HepG2 (cell line): Measurements from ENCODE around the gene ARL2. TPM values are rescaled to one million over a fixed set of nuclear protein-coding genes. Genes with fewer than 3 reads are reported as not detected.

ENCODE experiments used
- FOXO1 ChIP-seq: sonication (generic); formaldehyde crosslinking; IDR thresholded peaks from 2 replicates; pipeline ENCODE4 v1.4.0; 2020; ENCODE audit warnings: missing genetic modification reagents
- JUN ChIP-seq: sonication (generic); formaldehyde crosslinking; IDR thresholded peaks from 2 replicates; pipeline ENCODE4 v1.4.0; 2020; ENCODE audit warnings: mild to moderate bottlenecking, missing genetic modification reagents
- LCORL ChIP-seq, 2 experiments: fragments of 450-650 bp in 1 of 2; sonication (generic) in 1 of 2; formaldehyde crosslinking in 1 of 2; IDR thresholded peaks; 2 replicates each; pipeline versions ENCODE4 v1.5.0 to v1.6.1; 2017 to 2020; ENCODE audit warnings: antibody characterized with exemption in 1 of 2, missing genetic modification reagents in 1 of 2
- NAIF1 ChIP-seq: sonication (generic); formaldehyde crosslinking; IDR thresholded peaks from 2 replicates; pipeline ENCODE4 v1.5.0; 2020; ENCODE audit warnings: mild to moderate bottlenecking, missing genetic modification reagents, borderline replicate concordance
- NONO ChIP-seq, 2 experiments: fragments of 450-650 bp in 1 of 2; sonication (generic) in 1 of 2; formaldehyde crosslinking in 1 of 2; IDR thresholded peaks in 1 of 2; conservative IDR thresholded peaks in 1 of 2; 2 replicates each; pipeline versions ENCODE4 v1.6.1 to v1.8.0; 2017 to 2022; ENCODE audit warnings: mild to moderate bottlenecking in 1 of 2, missing genetic modification reagents in 1 of 2, moderate library complexity in 1 of 2
- PAWR ChIP-seq: sonication (generic); formaldehyde crosslinking; IDR thresholded peaks from 2 replicates; pipeline ENCODE4 v1.4.0; 2020; ENCODE audit warnings: missing genetic modification reagents, mild to moderate bottlenecking, borderline replicate concordance
- POLR2A ChIP-seq, 2 experiments: IDR thresholded peaks; 2 replicates each; pipeline ENCODE4 v1.6.1; 2011; ENCODE audit warnings: low read depth in 2 of 2, low read length in 2 of 2, mild to moderate bottlenecking in 1 of 2, moderate library complexity in 1 of 2; ENCODE audit not compliant: insufficient read depth in 1 of 2
- PTBP1 ChIP-seq: fragments of 200-400 bp; formaldehyde crosslinking; IDR thresholded peaks from 2 replicates; pipeline ENCODE4 v1.6.1; 2018; ENCODE audit warnings: low read length, low read depth; ENCODE audit not compliant: poor library complexity, severe bottlenecking
- RELA ChIP-seq: sonication (generic); formaldehyde crosslinking; IDR thresholded peaks from 2 replicates; pipeline ENCODE4 v1.4.0; 2020; ENCODE audit warnings: missing genetic modification reagents
- SAFB2 ChIP-seq: sonication (generic); formaldehyde crosslinking; IDR thresholded peaks from 2 replicates; pipeline ENCODE4 v1.5.1; 2020; ENCODE audit warnings: missing genetic modification reagents, low read depth, mild to moderate bottlenecking, borderline replicate concordance
- SPEN ChIP-seq: sonication (generic); formaldehyde crosslinking; IDR thresholded peaks from 2 replicates; pipeline ENCODE4 v1.5.1; 2020; ENCODE audit warnings: low read depth, mild to moderate bottlenecking, missing genetic modification reagents
- SRSF4 ChIP-seq: fragments of 200-400 bp; formaldehyde crosslinking; IDR thresholded peaks from one replicate; pipeline ENCODE4 v1.6.1; 2018; ENCODE audit warnings: mild to moderate bottlenecking, low read depth, low read length, moderate library complexity; ENCODE audit not compliant: poor library complexity, severe bottlenecking
- SRSF9 ChIP-seq: fragments of 200-400 bp; formaldehyde crosslinking; IDR thresholded peaks from 2 replicates; pipeline ENCODE4 v1.6.1; 2018; ENCODE audit warnings: borderline replicate concordance, mild to moderate bottlenecking, low read depth, low read length; ENCODE audit not compliant: insufficient read depth, poor library complexity, severe bottlenecking
- U2AF2 ChIP-seq: fragments of 200-400 bp; formaldehyde crosslinking; IDR thresholded peaks from 2 replicates; pipeline ENCODE4 v1.6.1; 2017; ENCODE audit warnings: low read depth, mild to moderate bottlenecking, low read length
- ZNF224 ChIP-seq: sonication (generic); formaldehyde crosslinking; IDR thresholded peaks from 2 replicates; pipeline ENCODE4 v1.5.0; 2020; ENCODE audit warnings: mild to moderate bottlenecking, missing genetic modification reagents
- ZNF329 ChIP-seq: sonication (generic); formaldehyde crosslinking; IDR thresholded peaks from 2 replicates; pipeline ENCODE4 v1.9.0; 2021; ENCODE audit warnings: low read depth, mild to moderate bottlenecking, missing genetic modification reagents
- ZNF468 ChIP-seq: sonication (generic); formaldehyde crosslinking; IDR thresholded peaks from 2 replicates; pipeline ENCODE4 v1.8.0; 2022; ENCODE audit warnings: mild to moderate bottlenecking, moderate library complexity, missing genetic modification reagents
- ZNF510 ChIP-seq: sonication (generic); formaldehyde crosslinking; IDR thresholded peaks from 2 replicates; pipeline ENCODE4 v1.4.0; 2020; ENCODE audit warnings: low read depth, mild to moderate bottlenecking, missing genetic modification reagents
- ZNF550 ChIP-seq: sonication (generic); formaldehyde crosslinking; IDR thresholded peaks from 2 replicates; pipeline ENCODE4 v1.4.0; 2020; ENCODE audit warnings: mild to moderate bottlenecking, missing genetic modification reagents, borderline replicate concordance
- ZNF572 ChIP-seq: sonication (generic); formaldehyde crosslinking; IDR thresholded peaks from 2 replicates; pipeline ENCODE4 v1.5.1; 2020; ENCODE audit warnings: mild to moderate bottlenecking, missing genetic modification reagents
- polyA plus RNA-seq, 8 experiments: library from polyadenylated mRNA; depleted of rRNA in 3 of 8; stranded (reverse) in 7 of 8; unstranded in 1 of 8; fragments of >200 nt; fragmentation: Illumina TruSeq in 4 of 8; extraction: Trizol in 4 of 8; gene quantifications; 2 replicates each; pipeline versions ENCODE4 v1.2.1 to v1.2.3, GENCODE V29; 2011 to 2016; ENCODE audit warnings: low read depth in 4 of 8, missing spikeins in 1 of 8, mixed read lengths in 1 of 8; ENCODE audit not compliant: insufficient read depth in 1 of 8
- total RNA-seq, 5 experiments: library from RNA; depleted of rRNA; stranded (reverse); fragments of >200 nt; fragmentation: Illumina TruSeq; extraction: Trizol; gene quantifications; 2 replicates each; pipeline ENCODE4 v1.2.3, GENCODE V29; 2016; ENCODE audit warnings: low read depth in 1 of 5
- TF ChIP-seq, protein P1 (sequence below): sonication (generic); formaldehyde crosslinking; IDR thresholded peaks from 2 replicates; pipeline ENCODE4 v1.5.0; 2020; ENCODE audit warnings: mild to moderate bottlenecking, missing genetic modification reagents
- TF ChIP-seq, protein P2 (sequence below): sonication (generic); formaldehyde crosslinking; IDR thresholded peaks from 2 replicates; pipeline ENCODE4 v1.5.1; 2020; ENCODE audit warnings: missing genetic modification reagents, mild to moderate bottlenecking, borderline replicate concordance
- TF ChIP-seq, protein P3 (sequence below): fragments of 450-650 bp; IDR thresholded peaks from 2 replicates; pipeline ENCODE4 v1.6.1; 2016
- TF ChIP-seq, protein P4 (sequence below): sonication (generic); formaldehyde crosslinking; IDR thresholded peaks from 2 replicates; pipeline ENCODE4 v1.5.0; 2020; ENCODE audit warnings: missing genetic modification reagents

ARL2 gene
- total and polyA plus RNA-seq, 2 of the 13 experiments (the other 11 are each of a cell fraction or from before 2014, with no cell fraction given), result 82.9 to 84.4 TPM

DNA sequence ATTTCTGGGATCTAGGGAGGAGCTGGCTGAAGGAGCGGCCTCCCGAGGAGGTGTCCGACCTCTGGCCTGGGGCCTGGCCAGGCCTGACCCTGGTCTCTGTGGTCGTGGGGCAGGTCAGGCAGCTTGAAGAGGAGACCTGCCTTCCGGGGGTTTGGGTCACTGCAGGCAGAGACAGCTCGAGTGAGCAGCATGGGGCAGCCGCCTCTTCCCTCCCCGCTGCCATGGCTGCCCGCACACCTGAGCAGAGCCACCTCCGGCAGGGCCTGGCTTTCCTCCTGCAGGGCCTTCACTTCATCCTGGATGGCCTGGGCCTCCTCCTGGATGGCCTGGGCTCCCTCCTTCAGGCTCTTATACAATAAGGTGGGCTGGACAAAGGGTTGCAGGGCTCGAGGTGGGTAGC, 52.4 kb downstream of the ARL2 start (continued):
- no peak for TF ChIP-seq U2AF2
- TF ChIP-seq, protein P1, sequence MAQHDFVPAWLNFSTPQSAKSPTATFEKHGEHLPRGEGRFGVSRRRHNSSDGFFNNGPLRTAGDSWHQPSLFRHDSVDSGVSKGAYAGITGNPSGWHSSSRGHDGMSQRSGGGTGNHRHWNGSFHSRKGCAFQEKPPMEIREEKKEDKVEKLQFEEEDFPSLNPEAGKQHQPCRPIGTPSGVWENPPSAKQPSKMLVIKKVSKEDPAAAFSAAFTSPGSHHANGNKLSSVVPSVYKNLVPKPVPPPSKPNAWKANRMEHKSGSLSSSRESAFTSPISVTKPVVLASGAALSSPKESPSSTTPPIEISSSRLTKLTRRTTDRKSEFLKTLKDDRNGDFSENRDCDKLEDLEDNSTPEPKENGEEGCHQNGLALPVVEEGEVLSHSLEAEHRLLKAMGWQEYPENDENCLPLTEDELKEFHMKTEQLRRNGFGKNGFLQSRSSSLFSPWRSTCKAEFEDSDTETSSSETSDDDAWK (CRISPR knock-in tag), result no peak
- TF ChIP-seq ZNF329 (CRISPR knock-in tag), result no peak
- no peak for TF ChIP-seq SAFB2 (CRISPR knock-in tag)
- TF ChIP-seq LCORL (IDR thresholded peaks at IDR 0.05), result no peak
- TF ChIP-seq LCORL (CRISPR knock-in tag; IDR thresholded peaks at IDR 0.05), result peak; percentile 60
- no peak for TF ChIP-seq ZNF510 (CRISPR knock-in tag)
- no peak for TF ChIP-seq SRSF9
- TF ChIP-seq, protein P2, sequence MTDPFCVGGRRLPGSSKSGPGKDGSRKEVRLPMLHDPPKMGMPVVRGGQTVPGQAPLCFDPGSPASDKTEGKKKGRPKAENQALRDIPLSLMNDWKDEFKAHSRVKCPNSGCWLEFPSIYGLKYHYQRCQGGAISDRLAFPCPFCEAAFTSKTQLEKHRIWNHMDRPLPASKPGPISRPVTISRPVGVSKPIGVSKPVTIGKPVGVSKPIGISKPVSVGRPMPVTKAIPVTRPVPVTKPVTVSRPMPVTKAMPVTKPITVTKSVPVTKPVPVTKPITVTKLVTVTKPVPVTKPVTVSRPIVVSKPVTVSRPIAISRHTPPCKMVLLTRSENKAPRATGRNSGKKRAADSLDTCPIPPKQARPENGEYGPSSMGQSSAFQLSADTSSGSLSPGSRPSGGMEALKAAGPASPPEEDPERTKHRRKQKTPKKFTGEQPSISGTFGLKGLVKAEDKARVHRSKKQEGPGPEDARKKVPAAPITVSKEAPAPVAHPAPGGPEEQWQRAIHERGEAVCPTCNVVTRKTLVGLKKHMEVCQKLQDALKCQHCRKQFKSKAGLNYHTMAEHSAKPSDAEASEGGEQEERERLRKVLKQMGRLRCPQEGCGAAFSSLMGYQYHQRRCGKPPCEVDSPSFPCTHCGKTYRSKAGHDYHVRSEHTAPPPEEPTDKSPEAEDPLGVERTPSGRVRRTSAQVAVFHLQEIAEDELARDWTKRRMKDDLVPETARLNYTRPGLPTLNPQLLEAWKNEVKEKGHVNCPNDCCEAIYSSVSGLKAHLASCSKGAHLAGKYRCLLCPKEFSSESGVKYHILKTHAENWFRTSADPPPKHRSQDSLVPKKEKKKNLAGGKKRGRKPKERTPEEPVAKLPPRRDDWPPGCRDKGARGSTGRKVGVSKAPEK (CRISPR knock-in tag), result no peak
- TF ChIP-seq, protein P3, sequence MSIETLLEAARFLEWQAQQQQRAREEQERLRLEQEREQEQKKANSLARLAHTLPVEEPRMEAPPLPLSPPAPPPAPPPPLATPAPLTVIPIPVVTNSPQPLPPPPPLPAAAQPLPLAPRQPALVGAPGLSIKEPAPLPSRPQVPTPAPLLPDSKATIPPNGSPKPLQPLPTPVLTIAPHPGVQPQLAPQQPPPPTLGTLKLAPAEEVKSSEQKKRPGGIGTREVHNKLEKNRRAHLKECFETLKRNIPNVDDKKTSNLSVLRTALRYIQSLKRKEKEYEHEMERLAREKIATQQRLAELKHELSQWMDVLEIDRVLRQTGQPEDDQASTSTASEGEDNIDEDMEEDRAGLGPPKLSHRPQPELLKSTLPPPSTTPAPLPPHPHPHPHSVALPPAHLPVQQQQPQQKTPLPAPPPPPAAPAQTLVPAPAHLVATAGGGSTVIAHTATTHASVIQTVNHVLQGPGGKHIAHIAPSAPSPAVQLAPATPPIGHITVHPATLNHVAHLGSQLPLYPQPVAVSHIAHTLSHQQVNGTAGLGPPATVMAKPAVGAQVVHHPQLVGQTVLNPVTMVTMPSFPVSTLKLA, result no peak
- no peak for TF ChIP-seq NONO (IDR thresholded peaks at IDR 0.05)
- TF ChIP-seq NONO (CRISPR knock-in tag; conservative IDR thresholded peaks at IDR 0.05), result no peak
- no peak for TF ChIP-seq ZNF550 (CRISPR knock-in tag)
- TF ChIP-seq JUN, result no peak
- TF ChIP-seq NAIF1 (CRISPR knock-in tag), result no peak
- TF ChIP-seq RELA, result no peak
- no peak for TF ChIP-seq ZNF224 (CRISPR knock-in tag)
- TF ChIP-seq PAWR (CRISPR knock-in tag), result no peak
- TF ChIP-seq, protein P4, sequence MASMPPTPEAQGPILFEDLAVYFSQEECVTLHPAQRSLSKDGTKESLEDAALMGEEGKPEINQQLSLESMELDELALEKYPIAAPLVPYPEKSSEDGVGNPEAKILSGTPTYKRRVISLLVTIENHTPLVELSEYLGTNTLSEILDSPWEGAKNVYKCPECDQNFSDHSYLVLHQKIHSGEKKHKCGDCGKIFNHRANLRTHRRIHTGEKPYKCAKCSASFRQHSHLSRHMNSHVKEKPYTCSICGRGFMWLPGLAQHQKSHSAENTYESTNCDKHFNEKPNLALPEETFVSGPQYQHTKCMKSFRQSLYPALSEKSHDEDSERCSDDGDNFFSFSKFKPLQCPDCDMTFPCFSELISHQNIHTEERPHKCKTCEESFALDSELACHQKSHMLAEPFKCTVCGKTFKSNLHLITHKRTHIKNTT, result no peak
- no peak for TF ChIP-seq ZNF468 (CRISPR knock-in tag)
- peak; percentile 27 to 41; a peak in 3 of 4 replicates for TF ChIP-seq POLR2A (IDR thresholded peaks at IDR 0.05; ENCODE audit: insufficient read depth in 1 of 2, low read depth in 2 of 2, low read length in 2 of 2)
- TF ChIP-seq SRSF4, result no peak
- TF ChIP-seq SPEN (CRISPR knock-in tag), result no peak
- TF ChIP-seq FOXO1 (CRISPR knock-in tag), result 0 out of 2 replicates have a peak, but pooled peaks have one; percentile 24
- 0 out of 2 replicates have a peak, but pooled peaks have one; percentile 18 for TF ChIP-seq ZNF572 (CRISPR knock-in tag)
- TF ChIP-seq PTBP1, result no peak
